ENCODE data around the gene SERPINB12.

GRCh38 chr18:63578357-63578958 is 36.3 kb downstream of the SERPINB12 start:
- TF ChIP-seq TAF1 (IDR thresholded peaks at IDR 0.05; ENCODE audit: borderline replicate concordance, insufficient read depth, low read length) (no peak), REST (IDR thresholded peaks at IDR 0.05; ENCODE audit: insufficient read depth in 1 of 2, low read depth in 2 of 2, low read length in 2 of 2) (no peak), POLR2AphosphoS5 (IDR thresholded peaks at IDR 0.05; ENCODE audit: low read depth, low read length) (no peak)
